HCT116 (cell line): Measurements from ENCODE around the gene CD7. TPM values are rescaled to one million over a fixed set of nuclear protein-coding genes. Genes with fewer than 3 reads are reported as not detected.

ENCODE experiments used
- ATAC-seq: fragments of 200-7000 bp; cut with Tn5 transposase; 2 replicates; pipeline ENCODE4 v1.9.1; 2020; ENCODE audit warnings: mild to moderate bottlenecking, moderate library complexity
- BruUV-seq: library from RNA; stranded (reverse); fragments of 400-500 nt; replicated peaks from 2 replicates; lab custom pipeline; 2021; lab: Mats Ljungman, UMichigan
- CTCF ChIA-PET: fragments of 300-600 bp; sonication (Branson Sonifier 250); formaldehyde crosslinking; loops from one replicate; lab custom pipeline; 2021; ENCODE audit warnings: antibody characterized with exemption; lab: Charles Lee
- POLR2A ChIA-PET: fragments of 300-600, 350-600 bp; sonication (Branson Sonifier 250); formaldehyde crosslinking; loops from one replicate; lab custom pipeline; 2021; ENCODE audit warnings: antibody characterized with exemption; lab: Charles Lee
- RAD21 ChIA-PET, 2 experiments: fragments of 300-600 bp; sonication (Branson Sonifier 250); formaldehyde crosslinking; loops; one replicate each; lab custom pipeline; 2023; ENCODE audit warnings: low total read pairs in 2 of 2; ENCODE audit not compliant: uncharacterized antibody in 2 of 2, unreplicated experiment in 2 of 2, low non-redundant PET in 1 of 2; lab: Charles Lee
- DNase-seq: peaks from one replicate; pipeline ENCODE4 v3.0.0-alpha.2; 2010; ENCODE audit warnings: low read depth, low spot score
- H2AFZ ChIP-seq: fragments of 200-600 bp; shearing (Covaris generic), sonication (generic); 2 replicates; pipeline ENCODE4 v1.6.1; 2017; ENCODE audit warnings: low read depth, mixed run types, mixed read lengths, antibody characterized with exemption, low read length; ENCODE audit not compliant: poor library complexity, severe bottlenecking
- H3K27ac ChIP-seq: 2 replicates; pipeline ENCODE4 v1.5.1; 2012; ENCODE audit warnings: low read depth, low read length
- H3K27me3 ChIP-seq: fragments of 200-600 bp; sonication (generic); 2 replicates; pipeline ENCODE4 v1.6.1; 2016; ENCODE audit warnings: mixed run types, low read length, mixed read lengths; ENCODE audit not compliant: insufficient read depth
- H3K36me3 ChIP-seq, 2 experiments: fragments of 200-500 bp in 1 of 2; fragments of 200-600 bp in 1 of 2; sonication (Bioruptor generic) in 1 of 2; sonication (generic) in 1 of 2; 2 replicates each; pipeline versions ENCODE4 v1.5.1 to v1.6.1; 2014 to 2016; ENCODE audit warnings: low read length in 2 of 2, inconsistent platforms in 1 of 2, mixed read lengths in 1 of 2, mixed run types in 1 of 2; ENCODE audit not compliant: insufficient read depth in 2 of 2, control insufficient read depth in 1 of 2
- H3K4me1 ChIP-seq, 2 experiments: fragments of 200-600 bp in 1 of 2; sonication (generic) in 1 of 2; 2 replicates each; pipeline versions ENCODE4 v1.5.1 to v1.6.1; 2012 to 2017; ENCODE audit warnings: low read length in 2 of 2, inconsistent platforms in 1 of 2, mild to moderate bottlenecking in 1 of 2, mixed read lengths in 1 of 2, mixed run types in 1 of 2, moderate library complexity in 1 of 2; ENCODE audit not compliant: insufficient read depth in 2 of 2, control insufficient read depth in 1 of 2
- H3K4me2 ChIP-seq: fragments of 200-600 bp; sonication (generic); 2 replicates; pipeline ENCODE4 v1.6.1; 2017; ENCODE audit warnings: mixed run types, low read length, mixed read lengths
- H3K4me3 ChIP-seq, 2 experiments: fragments of 200-600 bp in 1 of 2; sonication (generic) in 1 of 2; replicated peaks in 1 of 2; 2 replicates each; pipeline ENCODE4 v1.5.1; 2011 to 2016; ENCODE audit warnings: low read length in 2 of 2, control low read depth in 1 of 2, low read depth in 1 of 2, mild to moderate bottlenecking in 1 of 2, mixed read lengths in 1 of 2, mixed run types in 1 of 2
- H3K79me2 ChIP-seq: fragments of 200-600 bp; sonication (generic); 2 replicates; pipeline ENCODE4 v1.6.1; 2017; ENCODE audit warnings: mild to moderate bottlenecking, mixed run types, low read length, moderate library complexity, mixed read lengths; ENCODE audit not compliant: insufficient read depth
- H3K9ac ChIP-seq: fragments of 200-600 bp; sonication (generic); 2 replicates; pipeline ENCODE4 v1.6.1; 2016; ENCODE audit warnings: low read length, mixed read lengths
- H3K9me2 ChIP-seq: fragments of 200-600 bp; sonication (generic), shearing (Covaris generic); 2 replicates; pipeline ENCODE4 v1.6.1; 2017; ENCODE audit warnings: mixed run types, mild to moderate bottlenecking, moderate library complexity; ENCODE audit not compliant: insufficient read depth
- H3K9me3 ChIP-seq, 2 experiments: fragments of 200-500 bp in 1 of 2; fragments of 200-600 bp in 1 of 2; sonication (Bioruptor generic) in 1 of 2; sonication (generic) in 1 of 2; 2 replicates each; pipeline ENCODE4 v1.6.1; 2014 to 2017; ENCODE audit warnings: low read length in 2 of 2, mixed read lengths in 2 of 2, inconsistent platforms in 1 of 2, low read depth in 1 of 2, mild to moderate bottlenecking in 1 of 2, mixed run types in 1 of 2, moderate library complexity in 1 of 2; ENCODE audit not compliant: control insufficient read depth in 1 of 2, insufficient read depth in 1 of 2
- H4K20me1 ChIP-seq: fragments of 200-600 bp; sonication (generic), shearing (Covaris generic); 2 replicates; pipeline ENCODE4 v1.6.1; 2017; ENCODE audit warnings: mixed run types, mild to moderate bottlenecking, moderate library complexity; ENCODE audit not compliant: insufficient read depth
- CBX3 ChIP-seq: IDR thresholded peaks from 2 replicates; pipeline ENCODE4 v1.6.1; 2012; ENCODE audit warnings: low read depth
- ELF1 ChIP-seq: IDR thresholded peaks from 2 replicates; pipeline ENCODE4 v1.6.1; 2012; ENCODE audit warnings: low read depth, borderline replicate concordance
- EZH2 ChIP-seq: fragments of 200-600 bp; sonication (generic); IDR thresholded peaks from 2 replicates; pipeline ENCODE4 v1.6.1; 2017; ENCODE audit warnings: antibody characterized with exemption, mixed run types
- FOSL1 ChIP-seq: IDR thresholded peaks from 2 replicates; pipeline ENCODE4 v1.6.1; 2012; ENCODE audit warnings: low read depth
- POLR2A ChIP-seq: IDR thresholded peaks from 2 replicates; pipeline ENCODE4 v1.7.0; 2011; ENCODE audit warnings: borderline replicate concordance; ENCODE audit not compliant: insufficient read depth, insufficient read length; ENCODE audit errors: extremely low read depth
- SP1 ChIP-seq: IDR thresholded peaks from 2 replicates; pipeline ENCODE4 v1.6.1; 2012; ENCODE audit warnings: low read depth
- SRF ChIP-seq: IDR thresholded peaks from 2 replicates; pipeline ENCODE4 v1.6.1; 2012; ENCODE audit warnings: low read depth
- YY1 ChIP-seq: IDR thresholded peaks from 2 replicates; pipeline ENCODE4 v1.6.1; 2011; ENCODE audit warnings: low read length, low read depth, moderate library complexity, mild to moderate bottlenecking; ENCODE audit not compliant: insufficient replicate concordance; ENCODE audit errors: extremely low read depth
- intact Hi-C: fragments of 100-400 bp; cut with micrococcal nuclease; formaldehyde crosslinking; loops from 2 replicates; pipeline ENCODE4 v1.10.0; 2022
- total RNA-seq: library from RNA; stranded (reverse); gene quantifications from one replicate; pipeline ENCODE4 v1.2.1, GENCODE V29; 2021; ENCODE audit not compliant: unreplicated experiment
- TF ChIP-seq, protein P1 (sequence below): IDR thresholded peaks from 2 replicates; pipeline ENCODE4 v1.6.1; 2012; ENCODE audit warnings: low read depth
- TF ChIP-seq, protein P2 (sequence below): IDR thresholded peaks from 2 replicates; pipeline ENCODE4 v1.6.1; 2012

The CD7 gene
- total RNA-seq, 1 experiment from 2014 or later = 0.61 TPM

DNA sequence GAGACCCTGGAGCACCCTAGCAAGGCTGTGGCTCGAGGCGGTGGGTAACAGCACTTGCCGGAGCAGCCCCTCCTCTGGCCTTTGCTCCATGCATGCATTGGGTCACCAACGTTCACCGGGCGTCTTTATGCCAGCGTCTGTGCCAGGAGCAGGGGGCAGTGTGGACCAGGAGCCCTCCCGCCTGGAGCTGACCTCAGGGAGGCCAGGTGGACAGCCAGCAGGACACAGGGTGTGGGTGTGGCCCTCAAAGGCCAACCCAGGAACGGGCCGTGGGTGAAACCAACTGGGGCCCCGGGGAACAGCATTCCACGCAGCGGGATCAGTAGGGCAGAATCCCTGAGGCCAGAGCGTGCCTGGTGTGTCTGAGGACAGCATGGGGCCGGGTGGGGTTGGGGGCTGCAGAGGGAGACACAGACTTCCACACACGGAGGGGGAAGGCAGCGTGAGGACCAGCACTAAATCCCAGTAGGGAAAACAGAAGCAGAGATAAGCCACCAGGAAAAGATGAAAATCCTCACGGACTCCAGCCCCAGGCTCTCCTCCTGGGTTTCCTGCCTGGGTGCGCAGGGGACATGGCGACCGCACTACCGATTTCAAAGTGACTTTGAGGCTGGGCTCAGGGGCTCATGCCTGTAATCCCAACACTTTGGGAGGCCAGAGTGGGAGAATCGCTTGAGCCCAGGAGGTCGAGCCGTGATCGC, 2.9 kb upstream of the CD7 start:
- no peak for DNase-seq
- H3K9me2 ChIP-seq = no peaks in the 10 kb centered on the region
- no peak overlapping the region for H3K4me2 ChIP-seq
- H4K20me1 ChIP-seq = no peaks in the 10 kb centered on the region
- no peak for ATAC-seq
- peaks cover 0 to 21% of the 10 kb centered on the region in 2 experiments; a peak in 1 of 4 replicates for H3K9me3 ChIP-seq
- H2AFZ ChIP-seq = no peak overlapping the region
- peaks cover 0 to 13% of the 10 kb centered on the region in 2 experiments; a peak in 2 of 4 replicates for H3K4me1 ChIP-seq
- H3K27me3 ChIP-seq = no peaks in the 10 kb centered on the region
- no TSS peak for BruUV-seq
- no peak overlapping the region for H3K9ac ChIP-seq
- RAD21 ChIA-PET = no interaction called here
- H3K79me2 ChIP-seq = no peaks in the 10 kb centered on the region
- H3K4me3 ChIP-seq = no peak overlapping the region
- TF ChIP-seq EZH2 (no peak), SP1 (no peak), SRF (no peak), YY1 (no peak), ELF1 (no peak), FOSL1 (no peak), POLR2A (no peak), CBX3 (no peak)
- TF ChIP-seq, protein P1, sequence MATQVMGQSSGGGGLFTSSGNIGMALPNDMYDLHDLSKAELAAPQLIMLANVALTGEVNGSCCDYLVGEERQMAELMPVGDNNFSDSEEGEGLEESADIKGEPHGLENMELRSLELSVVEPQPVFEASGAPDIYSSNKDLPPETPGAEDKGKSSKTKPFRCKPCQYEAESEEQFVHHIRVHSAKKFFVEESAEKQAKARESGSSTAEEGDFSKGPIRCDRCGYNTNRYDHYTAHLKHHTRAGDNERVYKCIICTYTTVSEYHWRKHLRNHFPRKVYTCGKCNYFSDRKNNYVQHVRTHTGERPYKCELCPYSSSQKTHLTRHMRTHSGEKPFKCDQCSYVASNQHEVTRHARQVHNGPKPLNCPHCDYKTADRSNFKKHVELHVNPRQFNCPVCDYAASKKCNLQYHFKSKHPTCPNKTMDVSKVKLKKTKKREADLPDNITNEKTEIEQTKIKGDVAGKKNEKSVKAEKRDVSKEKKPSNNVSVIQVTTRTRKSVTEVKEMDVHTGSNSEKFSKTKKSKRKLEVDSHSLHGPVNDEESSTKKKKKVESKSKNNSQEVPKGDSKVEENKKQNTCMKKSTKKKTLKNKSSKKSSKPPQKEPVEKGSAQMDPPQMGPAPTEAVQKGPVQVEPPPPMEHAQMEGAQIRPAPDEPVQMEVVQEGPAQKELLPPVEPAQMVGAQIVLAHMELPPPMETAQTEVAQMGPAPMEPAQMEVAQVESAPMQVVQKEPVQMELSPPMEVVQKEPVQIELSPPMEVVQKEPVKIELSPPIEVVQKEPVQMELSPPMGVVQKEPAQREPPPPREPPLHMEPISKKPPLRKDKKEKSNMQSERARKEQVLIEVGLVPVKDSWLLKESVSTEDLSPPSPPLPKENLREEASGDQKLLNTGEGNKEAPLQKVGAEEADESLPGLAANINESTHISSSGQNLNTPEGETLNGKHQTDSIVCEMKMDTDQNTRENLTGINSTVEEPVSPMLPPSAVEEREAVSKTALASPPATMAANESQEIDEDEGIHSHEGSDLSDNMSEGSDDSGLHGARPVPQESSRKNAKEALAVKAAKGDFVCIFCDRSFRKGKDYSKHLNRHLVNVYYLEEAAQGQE = no peak
- TF ChIP-seq, protein P2, sequence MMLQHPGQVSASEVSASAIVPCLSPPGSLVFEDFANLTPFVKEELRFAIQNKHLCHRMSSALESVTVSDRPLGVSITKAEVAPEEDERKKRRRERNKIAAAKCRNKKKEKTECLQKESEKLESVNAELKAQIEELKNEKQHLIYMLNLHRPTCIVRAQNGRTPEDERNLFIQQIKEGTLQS = no peak
- POLR2A ChIA-PET = no interaction called here
- no peak overlapping the region for H3K27ac ChIP-seq
- CTCF ChIA-PET = no interaction called here
- intact Hi-C loops = no loop called here
- H3K36me3 ChIP-seq = no peaks in the 10 kb centered on the region
